ENCODE results near the gene ZNF552.

The ZNF552 gene

DNA sequence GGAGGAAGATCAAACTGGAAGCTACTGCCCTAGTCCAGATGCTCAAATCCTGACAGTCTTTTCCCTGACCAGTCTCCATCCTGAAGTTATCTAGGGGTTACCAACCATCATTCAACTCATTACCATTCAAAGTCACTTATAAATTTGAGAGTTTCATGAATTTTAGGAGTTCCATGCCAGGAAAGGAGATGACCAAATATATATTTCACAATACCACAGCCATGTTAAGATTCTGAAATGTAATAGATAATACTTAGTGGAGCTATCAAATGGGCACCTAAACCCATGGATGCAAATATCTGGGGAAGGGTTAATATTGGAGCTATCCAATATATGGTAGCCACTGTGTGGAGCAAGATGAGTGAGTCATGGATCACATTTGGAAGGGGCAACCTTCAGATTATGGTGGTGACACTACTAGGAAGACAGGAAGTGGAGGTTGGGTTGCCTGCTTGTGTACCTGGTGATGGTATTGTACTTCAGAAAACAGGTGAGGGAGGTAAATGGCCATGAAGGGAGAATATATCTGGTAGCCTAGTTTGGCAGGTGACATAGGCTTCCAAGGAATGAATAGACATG is 26.5 kb downstream of the ZNF552 start:
- H3K4me3 ChIP-seq (ENCODE audit: low read depth, low read length), result no peak overlapping the region
- no peak for DNase-seq (ENCODE audit: low read depth)
- TF ChIP-seq, protein P1, sequence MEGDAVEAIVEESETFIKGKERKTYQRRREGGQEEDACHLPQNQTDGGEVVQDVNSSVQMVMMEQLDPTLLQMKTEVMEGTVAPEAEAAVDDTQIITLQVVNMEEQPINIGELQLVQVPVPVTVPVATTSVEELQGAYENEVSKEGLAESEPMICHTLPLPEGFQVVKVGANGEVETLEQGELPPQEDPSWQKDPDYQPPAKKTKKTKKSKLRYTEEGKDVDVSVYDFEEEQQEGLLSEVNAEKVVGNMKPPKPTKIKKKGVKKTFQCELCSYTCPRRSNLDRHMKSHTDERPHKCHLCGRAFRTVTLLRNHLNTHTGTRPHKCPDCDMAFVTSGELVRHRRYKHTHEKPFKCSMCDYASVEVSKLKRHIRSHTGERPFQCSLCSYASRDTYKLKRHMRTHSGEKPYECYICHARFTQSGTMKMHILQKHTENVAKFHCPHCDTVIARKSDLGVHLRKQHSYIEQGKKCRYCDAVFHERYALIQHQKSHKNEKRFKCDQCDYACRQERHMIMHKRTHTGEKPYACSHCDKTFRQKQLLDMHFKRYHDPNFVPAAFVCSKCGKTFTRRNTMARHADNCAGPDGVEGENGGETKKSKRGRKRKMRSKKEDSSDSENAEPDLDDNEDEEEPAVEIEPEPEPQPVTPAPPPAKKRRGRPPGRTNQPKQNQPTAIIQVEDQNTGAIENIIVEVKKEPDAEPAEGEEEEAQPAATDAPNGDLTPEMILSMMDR (IDR thresholded peaks at IDR 0.05; ENCODE audit: control insufficient read depth, extremely low read depth, insufficient read depth), result no peak

DNA sequence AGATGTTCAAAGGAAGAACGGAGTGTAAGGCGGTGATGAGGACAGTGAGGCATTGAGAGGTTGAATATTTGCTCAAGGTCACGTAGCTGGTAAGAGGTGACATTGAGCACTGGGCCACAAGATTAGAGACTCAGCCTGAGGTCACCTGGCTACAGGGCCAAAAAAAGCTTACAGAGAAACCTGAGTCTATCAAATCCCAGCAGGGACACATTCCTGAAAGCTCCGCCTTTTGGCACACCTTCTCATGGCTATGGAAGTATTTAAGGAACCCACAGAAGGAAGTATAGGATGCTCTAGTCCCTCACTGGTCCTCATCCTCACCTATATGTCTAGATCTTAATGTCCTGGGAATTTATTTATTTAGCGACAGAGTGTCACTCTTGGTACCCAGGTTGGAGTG is 27.8 kb downstream of the ZNF552 start:
- no peak for DNase-seq (ENCODE audit: low read depth)
- H3K4me3 ChIP-seq (ENCODE audit: low read depth, low read length), result no peak overlapping the region
- TF ChIP-seq, protein P1 (IDR thresholded peaks at IDR 0.05; ENCODE audit: control insufficient read depth, extremely low read depth, insufficient read depth), result no peak

DNA sequence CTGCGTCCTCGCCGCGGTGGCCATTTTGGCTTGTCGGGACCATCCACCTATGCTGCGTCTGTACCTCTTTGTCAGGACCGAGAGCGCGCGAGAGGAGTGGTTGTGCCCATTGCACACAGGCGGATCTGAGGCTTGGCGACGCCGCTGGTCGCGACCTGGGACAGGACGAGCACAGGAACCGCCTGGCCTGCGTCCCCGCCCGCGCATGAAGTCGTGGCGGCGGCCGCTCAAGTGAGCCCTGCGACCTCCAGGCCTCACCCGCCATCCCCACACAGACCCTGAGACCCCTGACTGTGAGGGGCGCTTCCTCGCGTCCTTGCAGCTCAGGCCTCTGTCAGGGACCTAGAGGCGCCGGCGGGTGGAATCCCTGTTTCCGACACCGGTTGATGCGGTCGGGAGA is 28.4 kb downstream of the ZNF552 start:
- TF ChIP-seq, protein P1 (IDR thresholded peaks at IDR 0.05; ENCODE audit: control insufficient read depth, extremely low read depth, insufficient read depth), result no peak
- DNase-seq (ENCODE audit: low read depth), result no peak
- no peak overlapping the region for H3K4me3 ChIP-seq (ENCODE audit: low read depth, low read length)

DNA sequence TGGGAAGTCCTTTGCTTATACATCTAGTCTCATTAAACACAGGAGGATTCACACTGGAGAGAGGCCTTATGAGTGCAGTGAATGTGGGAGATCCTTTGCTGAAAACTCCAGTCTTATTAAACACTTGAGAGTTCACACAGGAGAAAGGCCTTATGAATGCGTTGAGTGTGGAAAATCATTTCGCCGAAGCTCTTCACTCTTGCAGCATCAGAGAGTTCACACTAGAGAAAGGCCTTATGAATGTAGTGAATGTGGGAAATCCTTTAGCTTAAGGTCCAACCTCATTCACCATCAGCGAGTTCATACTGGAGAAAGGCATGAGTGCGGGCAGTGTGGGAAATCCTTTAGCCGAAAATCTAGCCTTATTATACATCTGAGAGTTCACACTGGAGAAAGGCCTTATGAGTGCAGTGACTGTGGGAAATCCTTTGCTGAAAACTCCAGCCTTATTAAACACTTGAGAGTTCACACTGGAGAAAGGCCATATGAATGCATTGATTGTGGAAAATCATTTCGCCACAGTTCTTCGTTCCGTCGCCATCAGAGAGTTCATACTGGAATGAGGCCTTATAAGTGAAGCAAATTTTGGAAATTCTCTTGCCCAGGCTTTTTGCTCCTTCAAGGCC is 35.4 kb downstream of the ZNF552 start:
- DNase-seq (ENCODE audit: low read depth), result no peak
- TF ChIP-seq, protein P1 (IDR thresholded peaks at IDR 0.05; ENCODE audit: control insufficient read depth, extremely low read depth, insufficient read depth), result no peak
- H3K4me3 ChIP-seq (ENCODE audit: low read depth, low read length), result no peak overlapping the region

- no peak for DNase-seq (ENCODE audit: low read depth)
Measured at GRCh38 chr19:57778336-57778735, 36.4 kb downstream of the ZNF552 start.

GRCh38 chr19:57776764-57777296 is 37.9 kb downstream of the ZNF552 start:
- TF ChIP-seq, protein P1 (IDR thresholded peaks at IDR 0.05; ENCODE audit: control insufficient read depth, extremely low read depth, insufficient read depth), result no peak
- H3K4me3 ChIP-seq (ENCODE audit: low read depth, low read length), result no peak overlapping the region
- no peak for DNase-seq (ENCODE audit: low read depth)

More at GRCh38 chr19:57778336-57778735, 36.4 kb downstream of the ZNF552 start:
- no peak overlapping the region for H3K4me3 ChIP-seq (ENCODE audit: low read depth, low read length)
- TF ChIP-seq, protein P1 (IDR thresholded peaks at IDR 0.05; ENCODE audit: control insufficient read depth, extremely low read depth, insufficient read depth), result no peak
